H1 (cell line): ENCODE results near the gene MYCBPAP. TPM values are rescaled to one million over a fixed set of nuclear protein-coding genes. Genes with fewer than 3 reads are reported as not detected.

Experiments
- CTCF ChIA-PET: fragments of 300-600 bp; sonication (Branson Sonifier 250); formaldehyde crosslinking; loops from one replicate; lab custom pipeline; 2021; ENCODE audit not compliant: partially characterized antibody; lab: Charles Lee
- POLR2A ChIA-PET: fragments of 300-600 bp; sonication (Branson Sonifier 250); formaldehyde crosslinking; loops from one replicate; lab custom pipeline; 2021; ENCODE audit warnings: inconsistent platforms; ENCODE audit not compliant: partially characterized antibody; lab: Charles Lee
- DNase-seq, 2 experiments: peaks; one replicate each; pipeline versions ENCODE4 v3.0.0 to v3.0.0-alpha.2; 2010 to 2022; ENCODE audit warnings: low spot score in 2 of 2, low read depth in 1 of 2, mixed read lengths in 1 of 2
- FAIRE-seq: peaks from 2 replicates; lab custom pipeline; 2011; peaks lifted over from hg19 to GRCh38; lab: Jason Lieb, UNC
- H2AFZ ChIP-seq: 2 replicates; pipeline ENCODE4 v1.8.1; 2012; ENCODE audit warnings: low read length, inconsistent platforms
- H2AK5ac ChIP-seq: 2 replicates; pipeline ENCODE4 v1.6.1; 2013; ENCODE audit warnings: low read depth, low read length
- H2BK120ac ChIP-seq: replicated peaks from 2 replicates; pipeline ENCODE3; 2013; ENCODE audit warnings: low read depth, low read length, inconsistent platforms
- H2BK12ac ChIP-seq: 2 replicates; pipeline ENCODE4 v1.6.1; 2013; ENCODE audit warnings: low read depth, low read length
- H2BK15ac ChIP-seq: 2 replicates; pipeline ENCODE4 v1.6.1; 2013; ENCODE audit warnings: low read length
- H2BK20ac ChIP-seq: 2 replicates; pipeline ENCODE4 v1.6.1; 2013; ENCODE audit warnings: low read length
- H2BK5ac ChIP-seq: 2 replicates; pipeline ENCODE4 v1.6.1; 2013; ENCODE audit warnings: low read depth, low read length
- H3K14ac ChIP-seq: 2 replicates; pipeline ENCODE4 v1.6.1; 2013; ENCODE audit warnings: inconsistent platforms; ENCODE audit not compliant: insufficient read length
- H3K18ac ChIP-seq: 2 replicates; pipeline ENCODE4 v1.6.1; 2013; ENCODE audit warnings: low read length; ENCODE audit errors: extremely low read depth
- H3K23ac ChIP-seq: 2 replicates; pipeline ENCODE4 v1.6.1; 2013; ENCODE audit warnings: inconsistent platforms; ENCODE audit not compliant: insufficient read length
- H3K23me2 ChIP-seq: 2 replicates; pipeline ENCODE4 v1.6.1; 2013; ENCODE audit warnings: low read depth, low read length
- H3K27ac ChIP-seq: 2 replicates; pipeline ENCODE4 v1.6.1; 2011; ENCODE audit warnings: low read depth, low read length, inconsistent platforms
- H3K27me3 ChIP-seq, 4 experiments: replicated peaks in 1 of 4; 1 replicate in 1 of 4; 2 replicates in 3 of 4; pipeline versions ENCODE4 v1.6.1 to v1.8.1; 2011 to 2013; ENCODE audit warnings: low read length in 3 of 4, mild to moderate bottlenecking in 3 of 4, inconsistent platforms in 2 of 4, mixed read lengths in 2 of 4, moderate library complexity in 1 of 4; ENCODE audit not compliant: control insufficient read depth in 3 of 4, insufficient read depth in 3 of 4; ENCODE audit errors: extremely low read depth in 1 of 4
- H3K36me3 ChIP-seq, 4 experiments: 2 replicates each; pipeline versions ENCODE4 v1.6.1 to v1.8.1; 2011 to 2013; ENCODE audit warnings: mild to moderate bottlenecking in 4 of 4, low read length in 3 of 4, moderate library complexity in 2 of 4, control low read depth in 1 of 4, inconsistent platforms in 1 of 4; ENCODE audit not compliant: insufficient read depth in 4 of 4, control insufficient read depth in 2 of 4
- H3K4ac ChIP-seq: replicated peaks from 2 replicates; pipeline ENCODE3; 2013; ENCODE audit warnings: low read length, low read depth, mixed read lengths, inconsistent platforms; ENCODE audit not compliant: insufficient read length
- H3K4me1 ChIP-seq, 4 experiments: replicated peaks in 1 of 4; 1 replicate in 1 of 4; 2 replicates in 3 of 4; pipeline versions ENCODE4 v1.6.1 to v1.8.1; 2011 to 2013; ENCODE audit warnings: low read length in 3 of 4, inconsistent platforms in 2 of 4, mixed read lengths in 1 of 4; ENCODE audit not compliant: insufficient read depth in 4 of 4, control insufficient read depth in 3 of 4
- H3K4me2 ChIP-seq, 2 experiments: 2 replicates each; pipeline versions ENCODE4 v1.6.1 to v1.8.1; 2011 to 2013; ENCODE audit warnings: low read depth in 2 of 2, low read length in 2 of 2, control low read depth in 1 of 2, inconsistent platforms in 1 of 2, mild to moderate bottlenecking in 1 of 2; ENCODE audit not compliant: insufficient read depth in 1 of 2
- H3K4me3 ChIP-seq, 4 experiments: fragments of 200-600, 300-600 bp in 1 of 4; sonication (generic), shearing (Covaris generic), sonication (Bioruptor Twin) in 1 of 4; 2 replicates each; pipeline versions ENCODE4 v1.5.1 to v1.8.1; 2011 to 2016; ENCODE audit warnings: low read length in 4 of 4, low read depth in 3 of 4, control low read depth in 2 of 4, inconsistent platforms in 2 of 4, mild to moderate bottlenecking in 2 of 4, mixed read lengths in 1 of 4, moderate library complexity in 1 of 4; ENCODE audit not compliant: insufficient read depth in 2 of 4; ENCODE audit errors: extremely low read depth in 1 of 4
- H3K56ac ChIP-seq: replicated peaks from 2 replicates; pipeline ENCODE3; 2013; ENCODE audit warnings: low read depth, mild to moderate bottlenecking, mixed read lengths, low read length, inconsistent platforms; ENCODE audit not compliant: insufficient read length
- H3K79me1 ChIP-seq: 2 replicates; pipeline ENCODE4 v1.6.1; 2013; ENCODE audit warnings: low read depth, low read length, control low read depth
- H3K79me2 ChIP-seq, 2 experiments: 2 replicates each; pipeline versions ENCODE4 v1.6.1 to v1.8.1; 2012 to 2013; ENCODE audit warnings: low read length in 2 of 2, mild to moderate bottlenecking in 2 of 2, inconsistent platforms in 1 of 2; ENCODE audit not compliant: insufficient read depth in 2 of 2, control insufficient read depth in 1 of 2
- H3K9ac ChIP-seq, 4 experiments: replicated peaks in 1 of 4; 1 replicate in 1 of 4; 2 replicates in 3 of 4; pipeline versions ENCODE4 v1.6.1 to v1.8.1; 2011 to 2013; ENCODE audit warnings: low read depth in 3 of 4, low read length in 3 of 4, control low read depth in 2 of 4, mild to moderate bottlenecking in 2 of 4, moderate library complexity in 2 of 4, inconsistent platforms in 1 of 4; ENCODE audit errors: extremely low read depth in 1 of 4
- H3K9me3 ChIP-seq, 2 experiments: 2 replicates each; pipeline versions ENCODE4 v1.6.1 to v1.8.1; 2012 to 2013; ENCODE audit warnings: mild to moderate bottlenecking in 2 of 2, moderate library complexity in 2 of 2, control low read depth in 1 of 2, inconsistent platforms in 1 of 2, low read depth in 1 of 2, low read length in 1 of 2, mixed read lengths in 1 of 2; ENCODE audit not compliant: insufficient read depth in 2 of 2
- H4K20me1 ChIP-seq, 2 experiments: replicated peaks in 1 of 2; 2 replicates each; pipeline versions ENCODE3 to v1.8.1; 2011 to 2013; ENCODE audit warnings: inconsistent platforms in 2 of 2, low read length in 2 of 2, mild to moderate bottlenecking in 1 of 2; ENCODE audit not compliant: insufficient read depth in 2 of 2, control insufficient read depth in 1 of 2
- H4K5ac ChIP-seq: 2 replicates; pipeline ENCODE4 v1.6.1; 2013; ENCODE audit warnings: low read length, low read depth, mixed read lengths, inconsistent platforms; ENCODE audit not compliant: insufficient read length
- H4K8ac ChIP-seq: 2 replicates; pipeline ENCODE4 v1.8.0; 2013; ENCODE audit warnings: mild to moderate bottlenecking, moderate library complexity, low read length, inconsistent platforms; ENCODE audit not compliant: insufficient read depth; ENCODE audit errors: extremely low read depth
- H4K91ac ChIP-seq: replicated peaks from 2 replicates; pipeline ENCODE3; 2013; ENCODE audit warnings: low read length, mixed read lengths, inconsistent platforms; ENCODE audit not compliant: insufficient read length
- ATF2 ChIP-seq: IDR thresholded peaks from 2 replicates; pipeline ENCODE4 v1.6.1; 2012; ENCODE audit warnings: low read length, inconsistent platforms
- CEBPB ChIP-seq: IDR thresholded peaks from 2 replicates; pipeline ENCODE4 v1.6.1; 2012; ENCODE audit warnings: low read depth, low read length
- MAX ChIP-seq: IDR thresholded peaks from 2 replicates; pipeline ENCODE4 v1.6.1; 2012; ENCODE audit warnings: inconsistent platforms
- RBBP5 ChIP-seq: IDR thresholded peaks from 2 replicates; pipeline ENCODE4 v1.7.1; 2012; ENCODE audit warnings: low read depth, mild to moderate bottlenecking, inconsistent platforms, low read length, moderate library complexity, borderline replicate concordance
- RFX5 ChIP-seq: IDR thresholded peaks from 2 replicates; pipeline ENCODE4 v1.6.1; 2011; ENCODE audit warnings: low read depth, low read length, improper control_type of control experiment, borderline replicate concordance
- SIN3A ChIP-seq, 2 experiments: IDR thresholded peaks in 1 of 2; conservative IDR thresholded peaks in 1 of 2; 2 replicates each; pipeline ENCODE4 v1.6.1; 2011 to 2012; ENCODE audit warnings: low read length in 2 of 2, improper control_type of control experiment in 1 of 2, low read depth in 1 of 2, mild to moderate bottlenecking in 1 of 2
- SIRT6 ChIP-seq: IDR thresholded peaks from one replicate; pipeline ENCODE4 v1.7.1; 2012; ENCODE audit warnings: low read length, inconsistent platforms
- SUZ12 ChIP-seq: fragments of 200-600 bp; sonication (generic); IDR thresholded peaks from 2 replicates; pipeline ENCODE4 v1.6.1; 2012; ENCODE audit warnings: mild to moderate bottlenecking, inconsistent platforms, low read length, moderate library complexity, mixed read lengths
- WGBS, 2 experiments: shearing (Covaris generic) in 1 of 2; methylation state at CpG; one replicate each; pipeline versions ENCODE4 v1.1.6 to v1.1.7; 2013 to 2015; ENCODE audit warnings: low lambda C conversion rate in 2 of 2, mixed read lengths in 2 of 2, inconsistent platforms in 1 of 2, low coverage in 1 of 2, missing lambda C conversion rate in 1 of 2; ENCODE audit not compliant: insufficient replicate concordance in 2 of 2, insufficient coverage in 1 of 2, insufficient read length in 1 of 2; ENCODE audit errors: extremely low coverage in 1 of 2, missing lambda C conversion rate in 1 of 2; 5-methylcytosine and 5-hydroxymethylcytosine counted together
- polyA plus RNA-seq, 7 experiments: library from polyadenylated mRNA; depleted of rRNA in 3 of 7; stranded (reverse) in 5 of 7; unstranded in 2 of 7; fragments of >200 nt in 5 of 7; fragments of 200-250 nt in 2 of 7; gene quantifications; 1 replicate in 5 of 7; 2 replicates in 1 of 7; 4 replicates in 1 of 7; pipeline versions ENCODE4 v1.2.1 to v1.2.3, GENCODE V29; 2011 to 2013; ENCODE audit warnings: missing spikeins in 2 of 7, mixed read lengths in 2 of 7
- total RNA-seq: library from RNA; stranded (reverse); fragmentation: NEBNext Ultra II Directional; extraction: Animal tissue kit (Norgen Biotek cat#: 25700); gene quantifications from 2 replicates; pipeline ENCODE4 v1.2.1, GENCODE V29; 2021

MYCBPAP gene
- total and polyA plus RNA-seq, 2 of the 8 experiments (the other 6 are each of a cell fraction or from before 2014, with no cell fraction given) = 0.89 to 3.3 TPM

- DNase-seq (no peak), FAIRE-seq (no peak)
- Histone ChIP-seq H2BK20ac (no peak overlapping the region), H3K4me2 (no peak overlapping the region), H2BK15ac (no peak overlapping the region), H3K4me1 (peaks cover 0 to 3% (median 0%) of the 10 kb centered on the region in 4 experiments; a peak in 2 of 7 replicates), H4K8ac (no peak overlapping the region), H3K23me2 (no peaks in the 10 kb centered on the region; the same call in 1 of the 2 replicates), H3K4me3 (no peak overlapping the region), H3K18ac (no peak overlapping the region), H4K5ac (no peak overlapping the region), H3K14ac (no peak overlapping the region), H4K91ac (no peak overlapping the region), H3K27ac (no peak overlapping the region), H4K20me1 (no peaks in the 10 kb centered on the region), H3K27me3 (no peaks in the 10 kb centered on the region), H3K9me3 (no peaks in the 10 kb centered on the region), H3K56ac (no peak overlapping the region), H2BK5ac (no peak overlapping the region), H2BK120ac (no peak overlapping the region), H3K23ac (no peak overlapping the region), H3K79me2 (no peaks in the 10 kb centered on the region), H3K9ac (no peak overlapping the region), H2AFZ (no peak overlapping the region), H3K36me3 (no peaks in the 10 kb centered on the region), H3K4ac (no peak overlapping the region), H2AK5ac (no peak overlapping the region), H2BK12ac (no peak overlapping the region), H3K79me1 (no peaks in the 10 kb centered on the region)
- WGBS, 2 experiments = 91% methylated on average over 10 of the region's 10 CpGs; no CpG with 5 or more reads in 1 of the 2 experiments
- ChIA-PET POLR2A (interaction anchor here (1.4 kb wide), 1 partner anchor 10 kb away, joined by 4 read pairs; the partner anchor contains the start of gene EPN3), CTCF (interaction anchor here (0.7 to 3.4 kb wide), 6 partner anchors 9 to 1546 kb away, joined by 3 to 15 read pairs (median 4); partner anchors contain the start of gene RSAD1)
- TF ChIP-seq SUZ12 = no peak
- no peak for TF ChIP-seq ATF2
- TF ChIP-seq SIRT6 = no peak
- no peak for TF ChIP-seq RFX5
- TF ChIP-seq RBBP5 = no peak
- TF ChIP-seq CEBPB = no peak
- TF ChIP-seq MAX = no peak
- TF ChIP-seq SIN3A (conservative IDR thresholded peaks at IDR 0.05 in 1 of 2, IDR thresholded peaks at IDR 0.05 in 1 of 2; ENCODE audit: low read depth in 1 of 2, low read length in 2 of 2) = no peak
Observed at GRCh38 chr17:50522766-50523165, 14.5 kb downstream of the MYCBPAP start.
